Cortex of kidney (tissue), 1 donor: ENCODE measurements around the gene AURKAIP1.

Experiments
- DNase-seq: peaks from one replicate; lab custom pipeline; 2025; lab: John Stamatoyannopoulos, UW

AURKAIP1 gene

GRCh38 chr1:1361233-1361981 lies 13.6 kb downstream of the AURKAIP1 start:
- DNase-seq: no peak

GRCh38 chr1:1360506-1361169 lies 14.4 kb downstream of the AURKAIP1 start:
- DNase-seq: no peak

GRCh38 chr1:1359664-1360468 lies 15.1 kb downstream of the AURKAIP1 start:
- DNase-seq: no peak

GRCh38 chr1:1359308-1359663 lies 15.7 kb downstream of the AURKAIP1 start:
- DNase-seq: no peak

GRCh38 chr1:1358433-1359271 lies 16.4 kb downstream of the AURKAIP1 start, which contains the start of gene MXRA8:
Gene MXRA8, minus strand, starts transcription at chr1:1358555. Its CDS starts 51 bp downstream, at chr1:1358504.
- no peak for DNase-seq

- DNase-seq: no peak
Measured at GRCh38 chr1:1357871-1358432, 17.1 kb downstream of the AURKAIP1 start.

GRCh38 chr1:1356796-1357401 lies 18.1 kb downstream of the AURKAIP1 start:
- no peak for DNase-seq

GRCh38 chr1:1356166-1356795 lies 18.7 kb downstream of the AURKAIP1 start:
- DNase-seq: no peak

- DNase-seq: no peak
Measured at GRCh38 chr1:1355416-1355815, 19.6 kb downstream of the AURKAIP1 start.

- no peak for DNase-seq
Measured at GRCh38 chr1:1354271-1355247, 20.4 kb downstream of the AURKAIP1 start.

- DNase-seq: no peak
Measured at GRCh38 chr1:1353389-1354151, 21.4 kb downstream of the AURKAIP1 start.

GRCh38 chr1:1352786-1353388 lies 22.1 kb downstream of the AURKAIP1 start:
- no peak for DNase-seq

- no peak for DNase-seq
Measured at GRCh38 chr1:1351511-1352427, 23.2 kb downstream of the AURKAIP1 start.

- DNase-seq: no peak
Measured at GRCh38 chr1:1349256-1350012, 25.6 kb downstream of the AURKAIP1 start, which contains the start of gene DVL1. Gene DVL1, minus strand, starts transcription at chr1:1349418. Its CDS starts 353 bp downstream, at chr1:1349065.

GRCh38 chr1:1348420-1349255 lies 26.4 kb downstream of the AURKAIP1 start:
- DNase-seq: no peak
